Stimulated activated CD8-positive, alpha-beta memory T cell treated with anti-CD3 and anti-CD28 coated beads, Interleukin-7, amount 100 ng/mL, for 24 hours (primary cell): Measurements from ENCODE around the gene EEFSEC.

Experiments used
- DNase-seq: peaks from one replicate; pipeline ENCODE4 v3.0.0-alpha.2; 2020; ENCODE audit warnings: low read depth

Gene EEFSEC

DNA sequence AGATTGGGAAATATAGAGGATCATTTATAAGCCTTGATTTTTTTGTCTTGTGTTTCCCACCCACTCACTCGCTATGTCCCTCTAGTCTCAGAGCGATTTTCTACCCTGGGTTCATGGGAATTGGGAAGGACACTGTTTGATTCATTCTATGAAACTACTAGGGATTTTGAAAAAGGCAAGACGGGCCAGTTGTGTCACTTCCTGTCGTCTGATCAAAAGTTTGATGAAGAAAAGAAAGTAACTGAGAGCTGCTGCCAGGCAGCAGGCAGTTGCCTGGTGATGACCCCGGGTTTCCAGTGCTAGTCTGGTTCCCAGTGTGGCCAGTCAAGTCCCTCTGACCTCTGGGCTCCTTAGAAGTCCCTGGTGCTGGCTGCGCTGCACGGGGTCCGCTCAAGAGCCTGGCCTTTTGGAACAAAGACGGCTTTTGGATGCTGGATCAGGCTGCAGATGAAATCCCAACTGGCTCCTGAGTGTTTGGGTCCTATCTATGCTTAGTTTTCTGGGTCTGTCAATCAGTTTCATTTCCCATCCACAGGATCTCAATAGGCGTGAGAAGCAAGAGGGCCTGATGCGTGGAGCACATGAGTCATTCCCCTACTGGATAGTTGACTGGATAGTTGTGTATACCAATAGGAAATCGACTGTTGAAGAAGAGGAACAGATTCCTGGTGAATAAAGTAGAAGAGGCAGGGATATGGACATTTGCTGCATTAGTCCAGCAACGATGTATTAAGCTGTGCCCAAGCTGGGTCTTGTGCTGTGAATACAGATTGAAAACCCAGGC, 89.7 kb downstream of the EEFSEC start:
- no peak for DNase-seq

GRCh38 chr3:128243602-128244504, 90.6 kb downstream of the EEFSEC start:
- DNase-seq: no peak

GRCh38 chr3:128245460-128245859, 92.2 kb downstream of the EEFSEC start:
- DNase-seq: no peak

GRCh38 chr3:128247666-128248409, 94.6 kb downstream of the EEFSEC start:
- no peak for DNase-seq

- no peak for DNase-seq
Measured at GRCh38 chr3:128252083-128252482, 98.8 kb downstream of the EEFSEC start.

DNA sequence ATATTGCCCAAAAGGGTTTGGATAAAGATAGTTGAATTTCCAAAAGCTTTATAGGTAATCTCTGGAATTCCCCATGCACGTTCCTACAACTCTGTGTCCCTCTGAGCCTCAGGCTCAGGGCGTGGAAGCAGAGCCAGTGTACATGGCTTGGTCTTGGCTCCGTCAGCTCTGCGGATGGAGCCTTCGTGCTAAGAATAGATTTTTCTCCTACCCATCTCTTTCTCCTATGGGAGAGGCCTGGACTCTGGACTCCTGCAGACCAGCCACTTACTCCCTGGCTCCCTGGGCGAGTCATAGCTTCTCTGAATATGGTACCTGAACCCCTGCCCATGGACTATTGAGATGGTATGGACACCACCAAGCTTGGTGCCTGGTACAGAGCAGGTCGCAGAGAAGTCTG, 99.9 kb downstream of the EEFSEC start:
- no peak for DNase-seq

DNA sequence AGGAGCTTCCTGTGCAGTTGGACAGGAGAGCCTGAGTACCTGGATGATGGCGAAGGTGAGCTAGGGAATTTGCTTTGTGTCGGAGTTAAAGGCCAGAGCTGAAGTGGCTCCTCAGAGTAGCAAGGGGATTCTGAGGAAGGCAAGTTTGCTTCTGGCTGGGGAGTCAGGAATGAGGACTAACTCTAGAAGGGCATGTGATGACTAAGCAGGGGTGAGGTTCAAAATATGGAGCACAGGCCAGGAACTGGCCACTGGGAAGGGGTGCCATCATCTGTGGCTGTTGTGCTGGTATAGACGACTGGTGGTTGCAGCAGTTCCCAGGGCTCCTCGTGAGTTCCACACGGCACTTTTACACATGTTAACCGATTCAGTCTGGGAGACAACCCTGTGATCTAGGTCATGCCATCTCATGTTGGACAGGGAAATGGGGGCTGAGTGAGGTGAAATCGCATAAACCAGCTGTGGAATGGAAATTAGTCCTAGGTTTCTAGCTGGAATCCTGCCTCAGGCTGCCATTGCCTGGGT, 100.8 kb downstream of the EEFSEC start:
- DNase-seq: no peak

DNA sequence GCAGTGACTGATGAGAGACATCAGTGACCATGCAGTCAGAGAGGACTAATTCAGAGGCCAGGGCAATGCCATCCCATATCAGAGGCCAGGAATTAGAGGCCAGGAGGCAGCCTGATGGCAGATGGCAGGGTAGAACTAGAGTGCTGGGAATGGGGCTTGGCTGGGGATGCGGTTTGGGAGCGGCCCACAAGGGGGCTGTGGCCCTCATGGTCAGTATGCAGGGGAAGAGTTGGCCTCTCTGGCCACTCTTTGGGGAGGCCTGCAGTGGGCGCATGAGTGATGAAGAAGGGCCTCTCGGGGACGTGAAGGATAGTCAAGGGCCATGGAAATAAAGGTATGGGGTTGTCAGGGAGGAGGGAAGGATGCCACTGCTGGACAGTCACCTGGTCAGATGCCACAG, 101.7 kb downstream of the EEFSEC start:
- no peak for DNase-seq

GRCh38 chr3:128256131-128256530, 102.8 kb downstream of the EEFSEC start:
- DNase-seq: no peak

GRCh38 chr3:128257632-128258031, 104.4 kb downstream of the EEFSEC start:
- DNase-seq: no peak

- DNase-seq: no peak
Measured at GRCh38 chr3:128260275-128260674, 107.0 kb downstream of the EEFSEC start.

GRCh38 chr3:128262457-128262856, 109.2 kb downstream of the EEFSEC start:
- DNase-seq: no peak

DNA sequence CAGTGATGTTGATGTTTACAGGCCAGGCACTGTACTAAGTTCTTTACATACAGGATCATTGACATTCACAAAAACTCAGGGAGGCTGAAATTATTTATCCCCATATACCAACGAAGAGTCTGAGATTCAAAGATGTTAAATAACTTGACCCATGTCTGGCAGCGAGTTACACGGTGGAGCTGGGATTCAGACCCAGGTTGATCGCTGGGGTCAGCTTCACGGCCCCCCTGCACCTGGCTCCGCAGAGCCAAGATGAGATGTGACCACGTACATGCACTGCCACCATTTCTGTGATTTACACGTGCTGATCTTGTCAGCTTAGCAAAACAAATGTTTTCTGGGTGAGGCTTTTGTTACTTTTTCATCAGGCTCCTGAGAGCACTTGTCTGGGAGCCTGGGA, 109.8 kb downstream of the EEFSEC start:
- no peak for DNase-seq

DNA sequence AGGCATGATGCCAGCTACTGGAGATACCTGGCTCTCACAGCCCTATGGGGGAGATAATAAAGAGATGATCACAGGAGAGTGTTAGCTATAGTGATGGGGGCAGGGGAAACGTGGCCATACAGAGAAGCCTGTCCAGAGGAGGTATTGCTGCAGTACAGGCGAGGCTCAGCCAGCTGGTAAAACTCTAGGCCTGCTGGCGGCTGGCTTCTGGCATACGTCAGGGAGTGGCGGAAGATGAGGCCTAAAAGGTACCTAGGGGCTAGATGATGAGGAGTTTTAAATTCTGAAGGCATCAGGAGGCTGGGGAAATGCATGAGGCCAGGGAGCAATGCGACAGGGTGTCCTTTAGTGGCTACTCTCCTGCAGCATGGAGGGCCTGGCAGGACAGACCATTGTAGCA, 110.7 kb downstream of the EEFSEC start:
- no peak for DNase-seq

GRCh38 chr3:128266453-128266852, 113.2 kb downstream of the EEFSEC start:
- no peak for DNase-seq

GRCh38 chr3:128267541-128267940, 114.3 kb downstream of the EEFSEC start:
- no peak for DNase-seq

- no peak for DNase-seq
Measured at GRCh38 chr3:128269006-128269775, 115.9 kb downstream of the EEFSEC start.

DNA sequence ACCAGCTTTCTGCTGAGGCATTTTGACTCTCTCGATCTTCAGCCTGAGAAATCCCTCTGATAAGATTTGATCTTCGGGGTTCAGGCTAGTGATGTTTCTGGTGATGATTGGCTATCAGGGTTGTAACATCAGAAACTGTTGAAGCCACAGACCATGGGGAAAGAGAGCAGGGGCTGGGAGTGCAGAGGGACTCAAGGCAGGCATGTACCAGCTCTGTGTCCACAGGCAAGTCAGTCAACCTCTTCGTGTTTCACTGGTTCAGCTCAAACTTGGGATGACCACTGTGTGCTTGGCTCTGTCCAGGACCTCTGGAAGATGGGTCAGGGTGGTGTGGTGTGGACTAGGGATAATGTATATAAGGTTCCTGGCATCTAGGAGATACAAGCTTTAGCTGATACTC, 116.5 kb downstream of the EEFSEC start:
- DNase-seq: no peak

DNA sequence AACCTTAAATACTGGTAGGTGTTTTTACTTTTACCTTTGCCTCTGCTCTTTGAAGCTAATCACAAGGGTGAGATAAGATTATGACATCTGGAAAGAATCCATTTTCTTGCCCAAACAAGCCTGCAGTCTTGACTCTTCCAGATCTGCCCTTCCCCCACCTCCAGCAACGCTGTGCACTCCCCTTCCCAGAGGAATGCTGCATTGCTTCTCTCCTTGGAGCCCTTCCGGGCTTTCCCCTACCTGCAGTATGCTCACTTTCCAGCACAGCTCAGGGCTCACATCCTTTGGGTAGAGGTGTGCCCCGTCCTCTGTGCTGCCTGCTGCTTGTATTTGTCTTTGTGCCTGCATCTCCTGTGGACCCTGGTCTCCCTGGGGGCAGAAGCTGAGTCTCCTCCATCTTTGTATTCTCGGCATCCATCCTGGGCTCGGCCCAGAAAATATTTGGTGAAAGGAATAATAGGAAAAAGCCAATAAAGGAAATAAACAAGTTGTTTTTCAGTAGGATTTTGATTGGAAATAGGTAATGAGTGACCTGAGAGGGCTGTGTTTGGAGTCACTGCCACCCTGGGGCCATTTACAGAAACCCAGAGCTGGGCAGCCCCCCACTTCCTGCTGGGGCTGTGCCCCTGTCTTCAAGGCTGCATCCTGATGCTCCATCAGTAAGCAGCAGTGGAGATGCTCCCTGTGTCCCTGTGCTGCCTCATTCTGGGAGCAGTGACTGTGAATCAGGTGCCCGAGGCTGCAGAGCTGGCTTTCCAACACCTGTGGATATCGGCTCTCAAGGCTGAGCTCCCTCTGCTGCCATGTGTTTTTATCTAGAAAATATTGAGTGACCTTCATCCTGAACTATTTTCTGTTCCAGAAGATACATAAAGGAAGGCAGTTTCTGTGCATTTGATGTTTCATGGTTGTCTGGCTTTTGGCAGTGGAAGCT, 117.5 kb downstream of the EEFSEC start:
- no peak for DNase-seq
